Stimulated activated CD8-positive, alpha-beta memory T cell treated with anti-CD3 and anti-CD28 coated beads, Interleukin-12 subunit alpha, Interleukin-12 subunit beta, amount 100 ng/mL, for 24 hours (primary cell): ENCODE results near the gene RET.

Experiments
- DNase-seq: peaks from one replicate; pipeline ENCODE4 v3.0.0-alpha.2; 2020; ENCODE audit errors: extremely low read depth

RET gene

DNA sequence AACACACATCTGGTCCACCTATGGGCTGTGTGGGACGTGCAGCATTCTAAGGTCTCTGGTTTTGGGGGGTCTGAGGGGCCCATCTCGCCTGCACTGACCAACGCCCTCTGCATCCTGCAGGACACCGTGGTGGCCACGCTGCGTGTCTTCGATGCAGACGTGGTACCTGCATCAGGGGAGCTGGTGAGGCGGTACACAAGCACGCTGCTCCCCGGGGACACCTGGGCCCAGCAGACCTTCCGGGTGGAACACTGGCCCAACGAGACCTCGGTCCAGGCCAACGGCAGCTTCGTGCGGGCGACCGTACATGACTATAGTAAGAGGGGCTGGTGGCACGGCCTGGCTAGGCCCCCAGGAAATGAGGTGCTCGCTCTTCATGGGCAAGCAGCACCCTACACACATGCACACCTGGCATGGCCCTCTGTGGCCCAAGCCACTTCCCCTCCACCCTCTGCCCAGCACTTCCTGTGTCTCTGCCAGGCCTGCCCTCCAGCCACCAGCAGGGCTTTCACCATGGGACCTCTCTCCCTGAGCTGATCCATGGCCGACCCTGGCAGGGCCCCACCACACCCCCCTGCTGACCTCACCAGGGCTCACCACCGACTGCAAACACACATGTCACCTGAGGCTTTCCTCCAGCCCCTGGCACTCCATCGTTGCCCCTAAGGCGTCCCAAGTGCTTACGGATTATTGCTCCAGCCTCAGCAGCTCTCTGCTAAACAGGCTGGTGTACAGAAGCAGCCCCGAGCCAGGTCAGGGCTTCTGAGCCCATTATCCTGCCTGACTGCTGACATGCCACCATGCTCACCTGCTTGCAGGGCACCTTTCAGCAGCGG, 29.6 kb downstream of the RET start:
- no peak for DNase-seq

DNA sequence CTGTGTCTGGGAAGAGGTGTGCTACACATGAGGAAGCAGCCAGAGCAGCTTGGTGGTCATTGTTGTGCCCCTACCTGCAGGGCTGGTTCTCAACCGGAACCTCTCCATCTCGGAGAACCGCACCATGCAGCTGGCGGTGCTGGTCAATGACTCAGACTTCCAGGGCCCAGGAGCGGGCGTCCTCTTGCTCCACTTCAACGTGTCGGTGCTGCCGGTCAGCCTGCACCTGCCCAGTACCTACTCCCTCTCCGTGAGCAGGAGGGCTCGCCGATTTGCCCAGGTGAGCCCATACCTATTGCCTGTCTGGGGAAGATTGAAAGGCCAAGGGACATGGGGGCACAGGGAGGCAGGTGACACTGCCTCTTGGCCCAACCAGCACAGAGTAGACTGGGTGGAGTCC, 32.1 kb downstream of the RET start:
- no peak for DNase-seq

DNA sequence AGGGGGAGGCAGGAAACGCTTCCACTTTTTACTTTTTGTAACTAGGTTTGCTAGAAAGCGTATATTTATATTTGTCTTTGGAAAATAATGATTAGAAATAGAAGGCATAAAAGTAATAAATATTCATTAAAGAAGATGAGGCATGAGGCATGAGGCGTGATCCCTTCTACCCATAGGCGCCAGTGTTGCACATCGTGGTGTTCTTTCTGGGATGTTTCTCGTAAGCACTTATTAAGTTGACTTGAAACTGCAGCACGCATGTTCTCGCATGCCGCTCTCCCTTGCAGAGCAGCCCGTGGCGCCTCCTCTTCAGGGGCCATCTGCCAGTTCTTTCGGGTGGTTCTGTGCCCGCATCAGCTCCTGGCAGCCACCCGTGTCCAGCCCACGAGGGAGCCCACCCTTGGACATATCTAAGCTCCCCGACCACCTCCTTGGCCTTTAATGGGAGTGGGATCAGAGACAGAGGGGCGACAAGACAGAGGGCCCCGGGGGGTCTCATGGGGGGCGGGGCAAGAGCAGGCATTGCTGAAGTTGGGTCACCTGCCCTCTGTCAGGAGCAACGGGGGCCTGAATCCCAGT, 32.9 kb downstream of the RET start:
- DNase-seq: no peak

DNA sequence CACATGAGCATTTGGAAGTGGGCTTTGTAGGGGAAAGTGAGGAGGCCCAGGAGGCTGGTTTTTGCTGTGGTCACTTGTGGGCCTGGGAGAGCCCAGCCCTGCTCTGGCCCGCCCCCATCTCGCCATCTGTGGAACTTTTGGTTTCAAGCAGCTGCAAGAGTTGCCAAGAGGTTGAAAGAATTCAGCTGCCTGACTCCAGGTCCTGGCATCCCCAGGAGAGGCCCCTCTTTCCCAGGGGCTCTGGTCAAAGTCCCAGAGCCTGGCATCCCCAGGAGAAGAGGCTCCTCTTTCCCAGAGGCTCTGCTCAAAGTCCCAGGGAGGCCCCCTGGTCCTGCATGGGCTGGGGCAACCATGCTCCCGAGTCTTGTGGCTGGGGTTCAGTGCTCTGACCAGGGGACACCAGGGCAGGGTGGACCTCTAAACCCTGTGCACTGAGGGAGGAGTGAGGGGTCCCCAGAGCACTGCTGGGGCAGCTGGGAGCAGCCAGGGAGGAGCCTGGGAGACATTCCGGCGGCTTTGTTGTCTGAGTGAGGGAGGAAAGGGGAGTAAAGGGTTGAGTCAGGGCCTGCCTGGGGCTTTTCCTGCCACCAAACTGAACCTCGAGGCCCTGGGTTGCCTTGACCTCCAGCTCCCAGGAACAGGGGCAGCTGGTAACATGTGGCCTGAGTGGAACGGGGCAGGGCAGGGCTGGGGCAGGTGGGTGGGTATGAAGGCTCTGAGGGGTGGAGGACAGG, 33.6 kb downstream of the RET start:
- DNase-seq: no peak

DNA sequence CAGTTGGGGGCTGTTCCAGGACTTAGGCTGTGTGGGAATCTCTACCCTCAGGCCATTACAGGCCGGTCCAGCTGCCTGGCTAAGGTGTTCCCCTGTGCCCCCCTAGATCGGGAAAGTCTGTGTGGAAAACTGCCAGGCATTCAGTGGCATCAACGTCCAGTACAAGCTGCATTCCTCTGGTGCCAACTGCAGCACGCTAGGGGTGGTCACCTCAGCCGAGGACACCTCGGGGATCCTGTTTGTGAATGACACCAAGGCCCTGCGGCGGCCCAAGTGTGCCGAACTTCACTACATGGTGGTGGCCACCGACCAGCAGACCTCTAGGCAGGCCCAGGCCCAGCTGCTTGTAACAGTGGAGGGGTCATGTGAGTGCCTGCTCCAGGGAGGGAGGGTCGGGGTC, 34.2 kb downstream of the RET start:
- DNase-seq: no peak

DNA sequence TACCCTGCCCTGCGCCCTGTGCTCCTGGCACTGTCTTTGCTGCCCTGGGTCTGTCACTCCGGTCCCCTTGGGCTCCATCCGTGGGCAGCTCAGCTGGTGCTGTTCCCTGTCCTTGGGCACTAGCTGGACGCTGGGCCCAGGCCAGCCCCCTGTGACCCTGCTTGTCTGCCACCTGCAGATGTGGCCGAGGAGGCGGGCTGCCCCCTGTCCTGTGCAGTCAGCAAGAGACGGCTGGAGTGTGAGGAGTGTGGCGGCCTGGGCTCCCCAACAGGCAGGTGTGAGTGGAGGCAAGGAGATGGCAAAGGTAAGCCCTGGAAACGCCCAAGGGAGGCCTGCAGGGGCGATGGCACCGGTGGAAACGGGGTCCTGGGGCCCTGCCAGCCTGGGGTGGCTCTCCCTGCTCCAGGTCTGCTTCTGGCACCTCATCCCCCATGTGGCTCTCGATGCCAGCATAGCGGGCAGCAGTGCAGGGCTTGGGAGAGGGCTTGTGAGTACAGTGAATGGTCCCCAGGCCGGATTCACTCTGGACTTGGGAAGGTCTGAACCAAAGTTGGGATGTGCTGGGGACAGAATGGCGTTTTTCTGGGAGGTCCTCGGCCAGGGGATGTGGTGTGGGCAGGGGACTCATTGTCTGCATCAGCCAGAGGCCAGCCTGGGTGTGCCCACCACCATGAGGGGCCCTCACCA, 35.2 kb downstream of the RET start:
- DNase-seq: no peak

DNA sequence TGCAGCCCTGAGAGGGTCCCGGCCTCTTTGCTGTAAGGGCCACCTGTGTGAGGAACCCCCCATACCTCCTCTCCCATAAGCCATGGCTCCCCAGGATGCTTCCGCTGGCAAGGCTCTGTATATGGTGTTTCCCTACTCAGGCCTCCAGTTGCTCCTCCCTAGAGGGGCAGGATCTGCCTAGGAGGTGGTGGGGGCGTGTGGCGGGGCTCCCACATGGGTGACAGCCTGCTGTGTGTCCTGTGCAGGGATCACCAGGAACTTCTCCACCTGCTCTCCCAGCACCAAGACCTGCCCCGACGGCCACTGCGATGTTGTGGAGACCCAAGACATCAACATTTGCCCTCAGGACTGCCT, 35.7 kb downstream of the RET start:
- DNase-seq: no peak

DNA sequence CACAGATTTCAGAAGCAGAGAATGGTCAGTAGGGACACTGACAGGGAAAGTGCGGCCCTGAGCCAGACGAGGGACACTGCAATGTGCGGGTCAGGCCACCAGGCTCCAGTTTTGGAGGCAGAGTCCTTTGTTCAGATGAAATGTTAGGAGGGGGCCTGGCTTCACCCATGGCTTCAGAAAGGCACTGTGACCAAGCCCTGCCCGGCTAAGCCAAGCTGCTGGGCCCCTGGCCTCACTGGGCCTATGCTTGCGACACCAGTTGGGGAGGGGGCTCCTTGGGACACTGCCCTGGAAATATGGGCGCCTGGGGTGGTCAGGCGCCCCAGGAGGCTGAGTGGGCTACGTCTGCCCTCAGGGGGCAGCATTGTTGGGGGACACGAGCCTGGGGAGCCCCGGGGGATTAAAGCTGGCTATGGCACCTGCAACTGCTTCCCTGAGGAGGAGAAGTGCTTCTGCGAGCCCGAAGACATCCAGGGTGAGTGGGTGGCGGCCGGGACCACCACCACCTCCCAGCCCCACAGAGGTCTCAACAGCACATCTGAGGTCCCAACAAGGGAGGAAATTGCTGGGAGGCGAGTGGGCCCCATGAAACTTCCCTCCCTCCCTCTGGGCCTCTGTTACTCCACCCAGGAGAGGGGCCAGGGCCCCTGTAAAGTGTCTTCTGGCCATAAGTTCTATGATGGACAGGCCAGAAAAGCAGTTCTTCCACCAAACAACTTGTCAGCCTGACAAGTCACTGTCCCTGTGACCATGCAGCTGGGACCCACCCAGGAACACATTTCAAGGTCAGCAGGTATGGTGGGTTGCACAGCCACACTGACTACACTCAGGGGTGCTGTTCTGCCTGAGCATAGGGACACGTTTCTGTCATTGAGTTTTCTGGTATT, 36.6 kb downstream of the RET start:
- DNase-seq: no peak

DNA sequence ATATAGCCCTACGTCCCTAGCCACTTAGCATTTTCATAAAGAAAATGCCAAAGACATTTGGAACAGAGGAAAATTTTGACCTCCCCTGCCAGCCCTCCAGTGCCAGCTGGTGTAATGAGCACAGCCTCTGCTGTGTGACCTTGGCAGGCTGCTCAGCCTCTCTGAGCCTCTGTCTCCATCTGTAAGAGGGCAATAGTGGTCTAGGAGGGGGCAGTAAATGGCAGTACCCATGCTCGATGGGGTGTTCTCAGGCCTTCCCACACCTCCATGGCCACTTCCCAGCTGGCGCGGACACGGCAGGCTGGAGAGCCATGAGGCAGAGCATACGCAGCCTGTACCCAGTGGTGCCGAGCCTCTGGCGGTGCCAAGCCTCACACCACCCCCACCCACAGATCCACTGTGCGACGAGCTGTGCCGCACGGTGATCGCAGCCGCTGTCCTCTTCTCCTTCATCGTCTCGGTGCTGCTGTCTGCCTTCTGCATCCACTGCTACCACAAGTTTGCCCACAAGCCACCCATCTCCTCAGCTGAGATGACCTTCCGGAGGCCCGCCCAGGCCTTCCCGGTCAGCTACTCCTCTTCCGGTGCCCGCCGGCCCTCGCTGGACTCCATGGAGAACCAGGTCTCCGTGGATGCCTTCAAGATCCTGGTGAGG, 37.3 kb downstream of the RET start:
- DNase-seq: no peak

DNA sequence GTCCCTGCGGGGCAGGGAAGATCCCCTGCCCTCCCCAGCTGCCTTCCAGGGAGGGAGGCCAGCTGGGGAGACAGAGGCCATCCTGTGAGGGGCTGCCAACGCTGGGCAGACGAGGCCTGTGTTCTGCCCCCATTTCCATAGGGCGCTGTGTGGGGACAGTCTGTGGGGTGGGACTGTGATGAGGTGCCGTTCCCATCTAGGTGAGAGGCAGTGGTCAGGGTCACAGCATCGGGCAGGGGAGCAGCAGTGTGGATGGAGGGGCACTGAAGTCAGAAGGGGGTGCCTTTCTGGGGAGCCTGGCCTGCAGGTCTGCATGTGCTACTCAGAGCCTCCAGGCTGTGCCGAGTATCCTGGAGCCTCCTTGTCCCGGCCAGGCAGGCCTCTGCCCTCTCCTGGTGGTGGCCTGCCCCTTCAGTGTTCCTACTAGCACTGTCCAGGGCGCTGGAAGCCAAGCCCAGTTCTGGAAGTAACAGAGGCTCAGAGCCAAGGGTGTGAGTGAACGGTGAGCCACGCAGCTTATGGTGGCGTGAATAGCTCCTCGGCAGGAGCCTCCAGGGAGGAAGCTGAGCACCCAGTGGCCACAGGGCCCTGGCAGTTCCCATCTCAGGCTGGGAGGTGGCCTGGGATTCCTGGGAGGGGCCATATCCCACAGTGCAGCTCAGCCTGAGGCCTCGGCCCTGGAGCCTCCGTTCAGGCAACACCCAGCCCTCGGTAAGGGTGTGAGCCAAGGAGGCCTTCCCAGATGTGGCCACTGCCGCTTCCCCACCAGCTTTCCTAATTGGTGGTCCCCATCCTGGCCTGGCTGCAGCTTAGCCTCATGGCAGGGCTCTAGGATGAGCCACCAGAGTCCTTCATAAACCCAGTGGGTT, 38.1 kb downstream of the RET start:
- DNase-seq: no peak

DNA sequence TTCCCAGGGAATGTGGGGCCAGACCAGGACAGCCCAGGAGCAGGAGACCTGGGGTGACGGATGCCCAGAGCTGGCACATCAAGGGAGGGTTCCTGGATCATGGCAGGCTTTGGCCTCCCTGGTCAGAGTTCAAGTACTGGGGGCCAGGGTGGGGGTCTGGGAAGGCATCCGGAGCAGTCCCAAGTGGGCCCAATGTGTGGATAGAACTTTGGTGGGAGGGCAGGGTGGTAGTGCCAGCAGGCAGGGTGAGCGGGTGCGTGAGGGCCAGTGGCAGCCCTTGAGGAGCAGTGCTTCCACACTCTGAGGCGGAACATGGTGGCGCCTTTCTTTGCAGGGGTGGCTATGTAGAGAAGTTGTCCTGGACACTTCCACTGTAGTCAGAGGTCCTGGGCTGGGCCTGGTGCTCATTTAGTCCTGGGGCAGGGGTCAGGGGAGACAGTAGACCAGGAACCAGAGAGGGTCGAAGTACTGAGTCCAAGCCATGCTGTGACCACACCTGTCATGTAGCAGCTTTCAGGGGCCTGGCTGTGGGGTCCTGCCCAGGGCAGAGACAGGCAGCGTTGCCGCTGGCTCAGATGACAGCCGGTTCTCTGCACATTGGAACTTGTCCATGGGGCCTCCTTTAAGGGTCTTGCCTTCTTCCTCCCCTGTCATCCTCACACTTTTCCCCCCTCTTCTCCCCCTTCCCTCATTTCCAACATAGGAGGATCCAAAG, 39.2 kb downstream of the RET start:
- no peak for DNase-seq

DNA sequence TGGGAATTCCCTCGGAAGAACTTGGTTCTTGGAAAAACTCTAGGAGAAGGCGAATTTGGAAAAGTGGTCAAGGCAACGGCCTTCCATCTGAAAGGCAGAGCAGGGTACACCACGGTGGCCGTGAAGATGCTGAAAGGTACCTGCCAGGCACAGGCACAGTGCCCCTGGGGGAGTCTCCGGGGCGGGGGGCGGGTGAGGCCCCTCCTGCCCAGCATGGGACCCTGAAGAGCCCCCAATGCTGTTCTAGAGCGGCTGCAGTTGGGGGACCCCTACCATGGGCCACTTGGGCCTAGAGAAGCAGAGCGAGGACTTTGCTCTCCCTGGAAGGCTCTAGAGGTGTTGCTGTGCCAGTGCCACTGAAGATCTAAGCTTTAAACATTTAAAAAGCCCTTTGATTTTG, 39.7 kb downstream of the RET start:
- DNase-seq: no peak

DNA sequence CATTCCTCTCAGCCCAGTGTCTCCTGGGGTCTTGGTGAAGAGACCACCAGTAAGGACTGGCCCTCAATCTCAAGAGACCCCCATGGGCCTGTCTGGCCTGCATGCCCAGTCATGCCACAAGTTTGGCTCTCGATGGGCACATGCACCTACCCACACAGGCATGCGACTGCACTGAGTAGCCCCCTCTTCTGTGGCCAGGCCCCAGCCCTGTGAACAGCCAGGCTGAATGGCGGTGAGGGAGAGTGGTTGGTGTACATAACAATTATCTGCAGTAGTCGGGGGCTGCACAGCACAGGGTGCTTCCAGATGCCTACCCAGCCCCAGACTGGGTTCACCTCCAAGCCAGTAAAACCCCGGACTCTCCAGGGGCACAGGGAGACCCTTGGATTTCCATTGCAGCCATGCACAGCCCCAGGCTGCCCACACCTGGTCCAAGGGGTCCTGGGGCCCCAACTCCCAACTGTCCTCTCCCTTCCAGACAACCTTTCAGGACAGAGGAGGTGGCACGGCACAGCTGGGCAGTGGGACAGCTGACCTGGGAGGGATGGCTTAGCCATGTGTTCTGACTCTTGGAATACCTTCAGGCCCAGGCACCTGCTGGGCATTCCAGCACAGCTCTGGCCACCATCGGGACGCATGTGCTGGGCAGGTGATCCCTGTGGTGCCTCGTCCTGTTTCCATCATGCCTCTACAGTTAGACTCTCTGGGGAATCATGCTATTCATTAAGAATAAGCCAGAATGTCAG, 40.3 kb downstream of the RET start:
- no peak for DNase-seq

DNA sequence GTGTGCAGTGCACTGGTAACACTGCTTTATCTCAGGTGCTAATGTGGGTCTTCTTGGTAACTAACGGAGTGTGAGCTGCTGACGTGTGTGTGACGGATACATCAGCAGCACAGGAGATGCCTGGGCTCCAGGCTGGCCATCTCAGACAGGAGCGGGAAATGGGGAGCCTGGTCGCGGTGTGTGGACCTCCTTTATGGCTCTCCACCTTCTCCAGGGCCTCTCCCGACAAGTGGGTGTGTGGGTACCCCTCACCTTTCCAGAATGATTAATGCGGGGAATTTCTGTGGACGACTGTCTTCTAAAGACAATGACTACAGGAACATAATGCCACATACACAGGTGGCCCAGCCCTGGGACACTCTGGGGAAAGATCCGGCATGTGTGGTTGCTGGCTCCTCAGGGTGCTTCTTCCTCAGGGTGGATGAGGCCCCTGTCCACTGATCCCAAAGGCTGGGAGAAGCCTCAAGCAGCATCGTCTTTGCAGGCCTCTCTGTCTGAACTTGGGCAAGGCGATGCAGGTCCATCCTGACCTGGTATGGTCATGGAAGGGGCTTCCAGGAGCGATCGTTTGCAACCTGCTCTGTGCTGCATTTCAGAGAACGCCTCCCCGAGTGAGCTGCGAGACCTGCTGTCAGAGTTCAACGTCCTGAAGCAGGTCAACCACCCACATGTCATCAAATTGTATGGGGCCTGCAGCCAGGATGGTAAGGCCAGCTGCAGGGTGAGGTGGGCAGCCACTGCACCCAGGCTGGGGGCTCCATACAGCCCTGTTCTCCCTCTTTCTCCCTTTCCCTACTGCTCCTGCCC, 41.1 kb downstream of the RET start:
- DNase-seq: no peak

DNA sequence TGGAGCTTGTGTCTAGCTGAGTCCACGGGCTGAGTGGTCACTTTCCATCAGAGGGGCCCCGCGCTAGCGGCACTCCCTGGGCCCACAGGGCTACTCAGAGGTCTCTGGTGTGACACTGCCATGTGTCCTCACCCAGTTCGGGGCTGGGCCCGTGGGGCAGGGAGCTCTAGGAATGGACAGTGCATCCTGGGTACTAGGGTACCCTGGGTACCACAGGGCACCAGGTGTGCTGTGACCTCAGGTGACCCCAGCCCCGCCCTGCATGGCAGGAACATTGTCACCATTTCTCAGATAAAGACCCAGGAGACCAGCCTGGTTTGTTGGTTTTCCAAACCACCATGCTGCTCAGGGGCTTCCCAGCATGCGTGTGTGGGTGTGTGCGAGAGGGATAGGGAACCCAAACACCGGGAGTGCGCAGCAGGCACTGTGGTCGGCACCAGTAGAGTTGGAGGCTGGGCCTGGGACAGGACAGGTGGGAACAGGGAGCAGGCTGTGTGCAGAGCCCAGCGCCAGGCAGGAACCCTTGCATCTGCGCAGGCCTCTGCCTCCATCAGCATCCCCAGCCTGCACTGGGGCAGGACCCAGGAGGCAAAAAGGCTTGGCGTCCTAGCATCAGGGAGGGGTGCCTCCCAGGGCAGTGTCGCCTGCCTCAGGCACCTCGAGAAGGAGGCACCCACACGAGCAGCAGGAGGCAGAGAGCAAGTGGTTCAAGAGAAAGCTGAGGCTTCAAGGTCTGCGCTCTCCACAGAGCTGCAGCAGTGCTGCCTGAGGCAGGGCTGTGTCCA, 42.0 kb downstream of the RET start:
- DNase-seq: no peak

DNA sequence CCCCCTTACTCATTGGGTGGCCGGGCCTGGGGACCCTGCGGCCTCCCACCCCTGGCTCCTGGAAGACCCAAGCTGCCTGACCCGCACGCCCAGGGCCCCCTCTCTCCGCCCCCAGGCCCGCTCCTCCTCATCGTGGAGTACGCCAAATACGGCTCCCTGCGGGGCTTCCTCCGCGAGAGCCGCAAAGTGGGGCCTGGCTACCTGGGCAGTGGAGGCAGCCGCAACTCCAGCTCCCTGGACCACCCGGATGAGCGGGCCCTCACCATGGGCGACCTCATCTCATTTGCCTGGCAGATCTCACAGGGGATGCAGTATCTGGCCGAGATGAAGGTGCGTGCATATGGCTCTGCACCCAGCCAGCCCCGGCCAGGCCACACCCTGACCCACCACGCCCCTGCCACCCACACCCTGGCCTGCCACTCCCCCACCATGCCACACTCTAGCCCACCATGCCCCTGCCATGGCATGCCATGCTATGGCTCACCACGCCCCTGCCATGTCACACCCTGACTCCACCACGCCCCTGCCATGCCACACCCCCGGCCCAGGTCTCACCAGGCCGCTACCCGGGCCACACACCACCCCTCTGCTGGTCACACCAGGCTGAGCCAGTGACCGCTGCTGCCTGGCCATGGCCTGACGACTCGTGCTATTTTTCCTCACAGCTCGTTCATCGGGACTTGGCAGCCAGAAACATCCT, 42.7 kb downstream of the RET start:
- DNase-seq: no peak
